T-helper 2 cell treated with Interferon-gamma antibody and Interleukin-4, amounts not matched to agents 5 μg/mL and 100 μg/mL, for 36 hours (primary cell): ENCODE data around the gene ITGAL.

Source experiments
- DNase-seq: peaks from one replicate; pipeline ENCODE4 v3.0.0; 2021; ENCODE audit warnings: low spot score
- H3K27ac Mint-ChIP-seq: one replicate; pipeline ENCODE4 v1.8.0; 2021; ENCODE audit warnings: mild to moderate bottlenecking, mixed read lengths
- H3K27me3 Mint-ChIP-seq: one replicate; pipeline ENCODE4 v1.8.0; 2021; ENCODE audit warnings: low read depth, mixed read lengths
- H3K36me3 Mint-ChIP-seq: one replicate; pipeline ENCODE4 v1.8.0; 2021; ENCODE audit warnings: low read depth, mixed read lengths
- H3K4me1 Mint-ChIP-seq: one replicate; pipeline ENCODE4 v1.8.0; 2021; ENCODE audit warnings: low read depth, mixed read lengths
- H3K4me3 Mint-ChIP-seq: one replicate; pipeline ENCODE4 v1.8.0; 2022; ENCODE audit warnings: mild to moderate bottlenecking, moderate library complexity, mixed read lengths
- H3K9me3 Mint-ChIP-seq: one replicate; pipeline ENCODE4 v1.8.0; 2021; ENCODE audit warnings: mixed read lengths

ITGAL gene

GRCh38 chr16:30561089-30561816 lies 88.7 kb downstream of the ITGAL start:
- no peaks in the 10 kb centered on the region for H3K27me3 Mint-ChIP-seq
- H3K27ac Mint-ChIP-seq, result peak overlapping the region; percentile 82
- peaks cover 22% of the 10 kb centered on the region for H3K4me1 Mint-ChIP-seq
- peaks cover 2% of the 10 kb centered on the region for H3K36me3 Mint-ChIP-seq
- H3K9me3 Mint-ChIP-seq, result no peaks in the 10 kb centered on the region
- peak overlapping the region; percentile 83 for H3K4me3 Mint-ChIP-seq
- peak; percentile 27 for DNase-seq

GRCh38 chr16:30562021-30562420 lies 89.5 kb downstream of the ITGAL start:
- H3K27ac Mint-ChIP-seq, result peak overlapping the region; percentile 82
- H3K4me1 Mint-ChIP-seq, result peaks cover 27% of the 10 kb centered on the region
- H3K4me3 Mint-ChIP-seq, result peak overlapping the region; percentile 83
- H3K27me3 Mint-ChIP-seq, result no peaks in the 10 kb centered on the region
- no peaks in the 10 kb centered on the region for H3K9me3 Mint-ChIP-seq
- no peak for DNase-seq
- H3K36me3 Mint-ChIP-seq, result no peaks in the 10 kb centered on the region

GRCh38 chr16:30565526-30565925 lies 93.0 kb downstream of the ITGAL start:
- Mint-ChIP-seq H3K4me1 (peaks cover 35% of the 10 kb centered on the region), H3K9me3 (no peaks in the 10 kb centered on the region), H3K27me3 (no peaks in the 10 kb centered on the region), H3K27ac (no peak overlapping the region), H3K4me3 (no peak overlapping the region), H3K36me3 (no peaks in the 10 kb centered on the region)
- no peak for DNase-seq

- Mint-ChIP-seq H3K27ac (no peak overlapping the region), H3K36me3 (no peaks in the 10 kb centered on the region), H3K4me3 (no peak overlapping the region)
These were observed 93.4 kb downstream of the ITGAL start for GRCh38 chr16:30565984-30566383.

GRCh38 chr16:30566531-30566930 lies 94.0 kb downstream of the ITGAL start:
- Mint-ChIP-seq H3K27me3 (no peaks in the 10 kb centered on the region), H3K36me3 (no peaks in the 10 kb centered on the region), H3K27ac (no peak overlapping the region), H3K4me3 (no peak overlapping the region), H3K9me3 (no peaks in the 10 kb centered on the region), H3K4me1 (peaks cover 31% of the 10 kb centered on the region)
- no peak for DNase-seq

More at GRCh38 chr16:30565984-30566383, 93.4 kb downstream of the ITGAL start:
- DNase-seq, result no peak
- Mint-ChIP-seq H3K9me3 (no peaks in the 10 kb centered on the region), H3K27me3 (no peaks in the 10 kb centered on the region), H3K4me1 (peaks cover 36% of the 10 kb centered on the region)

- peaks cover 4% of the 10 kb centered on the region for H3K36me3 Mint-ChIP-seq
- peak overlapping the region; percentile 76 for H3K4me3 Mint-ChIP-seq
- DNase-seq, result peak; percentile 63
- no peaks in the 10 kb centered on the region for H3K9me3 Mint-ChIP-seq
- H3K4me1 Mint-ChIP-seq, result peaks cover 33% of the 10 kb centered on the region
- no peaks in the 10 kb centered on the region for H3K27me3 Mint-ChIP-seq
- peak overlapping the region; percentile 93 for H3K27ac Mint-ChIP-seq
These were observed 94.8 kb downstream of the ITGAL start for GRCh38 chr16:30567160-30567990.

- DNase-seq, result peak; percentile 61
- H3K27me3 Mint-ChIP-seq, result no peaks in the 10 kb centered on the region
- peak overlapping the region; percentile 76 for H3K4me3 Mint-ChIP-seq
- H3K27ac Mint-ChIP-seq, result peak overlapping the region; percentile 93
- H3K4me1 Mint-ChIP-seq, result peaks cover 35% of the 10 kb centered on the region
- H3K36me3 Mint-ChIP-seq, result peaks cover 4% of the 10 kb centered on the region
- H3K9me3 Mint-ChIP-seq, result no peaks in the 10 kb centered on the region
These were observed 95.6 kb downstream of the ITGAL start for GRCh38 chr16:30567991-30568638.

GRCh38 chr16:30569281-30569680 lies 96.7 kb downstream of the ITGAL start:
- Mint-ChIP-seq H3K4me1 (peaks cover 40% of the 10 kb centered on the region), H3K27me3 (no peaks in the 10 kb centered on the region), H3K9me3 (no peaks in the 10 kb centered on the region), H3K36me3 (peaks cover 4% of the 10 kb centered on the region), H3K4me3 (peak overlapping the region; percentile 12), H3K27ac (peak overlapping the region; percentile 85)
- no peak for DNase-seq

GRCh38 chr16:30569746-30570635 lies 97.4 kb downstream of the ITGAL start:
- Mint-ChIP-seq H3K27ac (peak overlapping the region; percentile 15), H3K27me3 (no peaks in the 10 kb centered on the region), H3K4me3 (peak overlapping the region; percentile 89), H3K4me1 (peaks cover 44% of the 10 kb centered on the region), H3K9me3 (no peaks in the 10 kb centered on the region), H3K36me3 (peaks cover 8% of the 10 kb centered on the region)
- no peak for DNase-seq

- Mint-ChIP-seq H3K27me3 (no peaks in the 10 kb centered on the region), H3K4me3 (peak overlapping the region; percentile 89), H3K9me3 (no peaks in the 10 kb centered on the region), H3K27ac (peak overlapping the region; percentile 85), H3K36me3 (peaks cover 10% of the 10 kb centered on the region), H3K4me1 (peaks cover 46% of the 10 kb centered on the region)
- no peak for DNase-seq
These were observed 98.3 kb downstream of the ITGAL start for GRCh38 chr16:30570636-30571444.

- Mint-ChIP-seq H3K27me3 (no peaks in the 10 kb centered on the region), H3K4me1 (peaks cover 41% of the 10 kb centered on the region), H3K4me3 (peak within 1 kb of the TSS; percentile 97), H3K36me3 (peaks cover 11% of the 10 kb centered on the region), H3K27ac (peak within 1 kb of the TSS; percentile 94), H3K9me3 (no peaks in the 10 kb centered on the region)
- DNase-seq, result peak; percentile 93
These were observed 99.1 kb downstream of the ITGAL start, which contains the start of gene ZNF688 for GRCh38 chr16:30571445-30572322. TSS of gene ZNF688 (minus strand) at chr16:30571714. CDS start at chr16:30571629, 85 bp downstream.
